OCI-LY3 (cell line): ENCODE results near the gene SLC12A8.

Experiments
- H2AFZ ChIP-seq: fragments of 200-600, 300-600 bp; shearing (Covaris generic); 2 replicates; pipeline ENCODE4 v1.6.0; 2014; ENCODE audit warnings: antibody characterized with exemption, low read depth, low read length
- H3K27ac ChIP-seq: fragments of 200-600, 300-600 bp; sonication (generic); 2 replicates; pipeline ENCODE4 v1.5.1; 2014; ENCODE audit warnings: mild to moderate bottlenecking, low read length, moderate library complexity, mixed read lengths
- H3K27me3 ChIP-seq: fragments of 200-600, 300-600 bp; sonication (generic); 2 replicates; pipeline ENCODE4 v1.6.1; 2014; ENCODE audit warnings: low read depth, low read length, mixed read lengths
- H3K36me3 ChIP-seq: fragments of 200-600, 300-600 bp; sonication (generic); replicated peaks from 2 replicates; pipeline ENCODE3; 2014; ENCODE audit warnings: low read depth, low read length, mixed read lengths
- H3K4me1 ChIP-seq: fragments of 300-600, 200-600 bp; sonication (generic); 2 replicates; pipeline ENCODE4 v1.6.1; 2014; ENCODE audit warnings: low read length, mixed read lengths
- H3K4me2 ChIP-seq: fragments of 200-600, 300-600 bp; sonication (generic); 2 replicates; pipeline ENCODE4 v1.6.1; 2014; ENCODE audit warnings: low read length, mixed read lengths
- H3K4me3 ChIP-seq: fragments of 300-600, 200-600 bp; sonication (generic); 2 replicates; pipeline ENCODE4 v1.5.1; 2014; ENCODE audit warnings: antibody characterized with exemption, mild to moderate bottlenecking, low read length, moderate library complexity
- H3K79me2 ChIP-seq: fragments of 300-600, 200-600 bp; shearing (Covaris generic); 2 replicates; pipeline ENCODE4 v1.6.1; 2014; ENCODE audit warnings: mild to moderate bottlenecking, low read length, mixed read lengths
- H3K9ac ChIP-seq: fragments of 300-600, 200-600 bp; shearing (Covaris generic); 2 replicates; pipeline ENCODE4 v1.6.0; 2014; ENCODE audit warnings: mild to moderate bottlenecking, low read length, moderate library complexity
- H3K9me3 ChIP-seq: fragments of 200-600, 300-600 bp; shearing (Covaris generic); 2 replicates; pipeline ENCODE4 v1.6.1; 2014; ENCODE audit warnings: low read length, mixed read lengths; ENCODE audit not compliant: insufficient read depth
- H4K20me1 ChIP-seq: fragments of 200-600, 300-600 bp; sonication (generic); 2 replicates; pipeline ENCODE4 v1.6.1; 2016; ENCODE audit warnings: low read length, mixed read lengths; ENCODE audit not compliant: insufficient read depth
- CTCF ChIP-seq: fragments of 200-600, 300-600 bp; sonication (generic); IDR thresholded peaks from 2 replicates; pipeline ENCODE4 v1.5.1; 2014; ENCODE audit warnings: antibody characterized with exemption, low read length, low read depth
- EZH2phosphoT487 ChIP-seq: fragments of 200-600 bp; shearing (Covaris generic); IDR thresholded peaks from 2 replicates; pipeline ENCODE4 v1.6.1; 2018; ENCODE audit warnings: antibody characterized with exemption, mixed run types, low read depth

Gene SLC12A8

GRCh38 chr3:125163739-125164601, 48.6 kb downstream of the SLC12A8 start:
- no peak overlapping the region; the same call in 1 of the 2 replicates for H3K4me3 ChIP-seq
- H3K36me3 ChIP-seq = no peaks in the 10 kb centered on the region
- no peaks in the 10 kb centered on the region for H3K79me2 ChIP-seq
- H3K27ac ChIP-seq = no peak overlapping the region
- H2AFZ ChIP-seq = peak overlapping the region; percentile 10
- no peaks in the 10 kb centered on the region for H3K9me3 ChIP-seq
- peaks cover 18% of the 10 kb centered on the region for H3K27me3 ChIP-seq
- H3K4me2 ChIP-seq = peak overlapping the region; percentile 58
- TF ChIP-seq CTCF = peak; percentile 15; the same call in 1 of the 2 replicates
- no peak for TF ChIP-seq EZH2phosphoT487
- peaks cover 12% of the 10 kb centered on the region for H3K4me1 ChIP-seq
- no peaks in the 10 kb centered on the region for H4K20me1 ChIP-seq
- H3K9ac ChIP-seq = no peak overlapping the region

DNA sequence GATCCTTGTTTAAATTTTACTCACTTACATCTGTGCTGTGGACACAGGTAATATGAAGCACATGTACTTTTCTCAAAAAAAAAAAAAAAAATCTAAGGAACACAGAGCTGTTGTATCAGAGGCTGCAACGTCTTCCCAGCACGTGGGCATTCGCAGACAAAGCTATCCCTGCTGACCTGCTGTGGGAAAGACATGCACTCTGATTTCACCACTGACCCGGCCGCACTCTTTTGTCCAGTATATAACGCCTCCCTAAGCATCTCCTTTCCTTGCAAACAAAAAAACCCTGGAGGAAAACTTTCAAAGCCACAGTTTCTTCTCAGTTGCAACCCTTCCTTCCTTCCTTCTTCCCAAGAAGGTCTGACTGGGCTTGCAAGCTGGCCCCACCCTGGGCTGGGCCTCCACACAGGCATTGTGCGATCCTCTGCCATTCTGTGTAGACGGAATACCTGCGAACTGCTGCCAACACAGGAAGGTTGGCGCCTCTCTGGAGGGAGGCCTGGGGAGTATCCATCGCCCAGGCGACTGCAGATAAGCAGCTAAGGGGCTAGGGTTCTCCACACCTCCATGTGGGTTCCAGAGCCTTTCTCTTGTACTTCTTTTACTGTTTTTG, 50.8 kb downstream of the SLC12A8 start:
- H3K79me2 ChIP-seq = no peaks in the 10 kb centered on the region
- no peak overlapping the region for H2AFZ ChIP-seq
- no peak overlapping the region for H3K27ac ChIP-seq
- H3K4me1 ChIP-seq = peaks cover 12% of the 10 kb centered on the region
- H3K4me3 ChIP-seq = no peak overlapping the region
- no peak overlapping the region for H3K4me2 ChIP-seq
- H3K36me3 ChIP-seq = no peaks in the 10 kb centered on the region
- H3K27me3 ChIP-seq = peaks cover 20% of the 10 kb centered on the region
- H4K20me1 ChIP-seq = no peaks in the 10 kb centered on the region
- TF ChIP-seq CTCF (no peak), EZH2phosphoT487 (no peak)
- no peaks in the 10 kb centered on the region for H3K9me3 ChIP-seq
- H3K9ac ChIP-seq = no peak overlapping the region

DNA sequence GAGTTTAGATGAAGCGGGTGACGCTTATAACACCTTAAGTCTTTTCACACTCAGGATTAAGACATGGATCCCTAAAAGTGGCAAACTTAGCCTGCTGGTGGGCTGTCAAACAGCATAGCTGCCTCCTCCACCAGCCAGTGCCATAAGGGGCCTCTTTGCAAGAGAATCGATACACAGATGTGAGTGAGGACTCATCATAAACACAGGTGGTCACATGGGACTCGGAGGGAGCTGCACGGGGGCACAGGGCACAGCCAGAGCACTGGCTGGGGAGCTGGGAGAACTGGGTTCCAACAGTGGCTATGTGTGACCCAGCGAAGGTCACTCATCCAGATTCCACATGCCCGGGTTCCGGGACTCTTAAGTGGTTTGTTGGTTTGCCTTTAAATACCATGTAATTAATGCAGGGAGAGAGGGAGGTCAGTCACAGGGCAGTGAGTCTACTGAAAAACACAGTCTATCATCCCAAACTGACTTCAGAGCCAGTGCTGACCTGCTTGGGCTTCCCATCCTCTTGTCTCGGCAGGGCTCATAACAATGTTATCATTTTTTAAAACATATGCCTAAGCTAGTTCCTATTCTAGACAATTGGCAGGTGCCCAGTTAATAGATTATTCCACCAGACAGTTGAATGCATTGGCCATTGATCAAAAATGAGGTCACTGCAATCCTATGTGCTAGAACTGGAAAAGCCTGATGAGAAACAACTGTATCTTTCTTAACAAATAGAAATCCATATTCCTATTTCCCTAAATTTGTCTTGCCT, 51.8 kb downstream of the SLC12A8 start:
- no peak overlapping the region for H2AFZ ChIP-seq
- no peaks in the 10 kb centered on the region for H3K36me3 ChIP-seq
- no peaks in the 10 kb centered on the region for H4K20me1 ChIP-seq
- H3K27me3 ChIP-seq = peaks cover 28% of the 10 kb centered on the region
- H3K27ac ChIP-seq = no peak overlapping the region
- no peak overlapping the region for H3K4me2 ChIP-seq
- no peaks in the 10 kb centered on the region for H3K79me2 ChIP-seq
- TF ChIP-seq CTCF (no peak), EZH2phosphoT487 (no peak)
- H3K4me1 ChIP-seq = peaks cover 12% of the 10 kb centered on the region
- no peak overlapping the region for H3K9ac ChIP-seq
- no peak overlapping the region for H3K4me3 ChIP-seq
- no peaks in the 10 kb centered on the region for H3K9me3 ChIP-seq

DNA sequence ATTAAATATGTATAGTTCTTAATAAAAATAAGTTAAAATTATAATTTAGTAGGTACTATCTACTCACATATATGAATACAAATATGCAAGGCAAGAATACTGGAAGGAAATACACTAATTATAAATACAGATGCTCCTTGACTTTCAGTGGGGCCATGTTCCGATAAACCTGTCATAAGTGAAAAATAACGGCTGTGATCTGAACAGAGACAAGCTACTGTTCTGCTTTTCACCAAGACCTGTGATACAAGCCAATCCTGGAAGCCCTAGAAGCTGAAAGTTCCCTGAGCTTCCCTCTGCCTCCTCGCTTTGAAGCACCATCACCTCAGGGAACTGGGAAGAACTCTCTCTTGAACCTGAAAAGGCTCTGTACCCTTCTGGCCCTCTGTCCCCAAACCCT, 55.4 kb downstream of the SLC12A8 start:
- H3K36me3 ChIP-seq = no peaks in the 10 kb centered on the region
- no peak overlapping the region for H3K4me3 ChIP-seq
- H3K9me3 ChIP-seq = no peaks in the 10 kb centered on the region
- H3K27ac ChIP-seq = no peak overlapping the region
- no peak for TF ChIP-seq CTCF
- no peak for TF ChIP-seq EZH2phosphoT487
- no peak overlapping the region for H2AFZ ChIP-seq
- H4K20me1 ChIP-seq = no peaks in the 10 kb centered on the region
- no peaks in the 10 kb centered on the region for H3K79me2 ChIP-seq
- no peak overlapping the region for H3K4me2 ChIP-seq
- peaks cover 7% of the 10 kb centered on the region; the same call in 1 of the 2 replicates for H3K4me1 ChIP-seq
- no peak overlapping the region for H3K9ac ChIP-seq
- peaks cover 45% of the 10 kb centered on the region for H3K27me3 ChIP-seq
